K562 (cell line): ENCODE data around the gene GRHPR. TPM values are rescaled to one million over a fixed set of nuclear protein-coding genes. Genes with fewer than 3 reads are reported as not detected.

Experiments used
- ATAC-seq: fragments of 200-7000 bp; cut with Tn5 transposase; 3 replicates; pipeline ENCODE4 v1.9.1; 2020; ENCODE audit warnings: moderate library complexity
- BruUV-seq: library from RNA; stranded (reverse); fragments of 400-500 nt; replicated peaks from 2 replicates; lab custom pipeline; 2021; lab: Mats Ljungman, UMichigan
- CTCF ChIA-PET: fragments of 300-600 bp; formaldehyde crosslinking; extraction: SDS; loops from one replicate; lab custom pipeline; 2021; ENCODE audit warnings: low intra/inter-chr PET ratio; lab: Yijun Ruan, JAX
- POLR2A ChIA-PET: fragments of 300-600, 350-650 bp; sonication (Branson Sonifier 250); formaldehyde crosslinking; extraction: SDS; loops from one replicate; lab custom pipeline; 2021; ENCODE audit warnings: antibody characterized with exemption, inconsistent platforms; lab: Yijun Ruan, JAX
- DNase-seq, 4 experiments: peaks; one replicate each; pipeline versions ENCODE4 v3.0.0 to v3.0.0-alpha.2; 2011 to 2018; ENCODE audit warnings: low spot score in 3 of 4, mixed read lengths in 3 of 4; ENCODE audit errors: extremely low read depth in 1 of 4
- FAIRE-seq: peaks from 2 replicates; lab custom pipeline; 2011; peaks lifted over from hg19 to GRCh38; lab: Jason Lieb, UNC
- H2AFZ ChIP-seq: 2 replicates; pipeline ENCODE4 v1.6.0; 2011; ENCODE audit warnings: low read depth, low read length, control low read depth, inconsistent platforms
- H3K27ac ChIP-seq: fragments of 200-600 bp; 3 replicates; pipeline ENCODE4 v1.8.0; 2011; ENCODE audit warnings: low read depth, mild to moderate bottlenecking, control low read depth, inconsistent platforms, low read length, moderate library complexity, mixed read lengths; ENCODE audit errors: extremely low read depth
- H3K27me3 ChIP-seq, 2 experiments: fragments of 300-600 bp in 1 of 2; 2 replicates in 1 of 2; 3 replicates in 1 of 2; pipeline versions ENCODE4 v1.6.0 to v1.8.0; 2011; ENCODE audit warnings: inconsistent platforms in 2 of 2, low read length in 2 of 2, mild to moderate bottlenecking in 1 of 2, mixed read lengths in 1 of 2, moderate library complexity in 1 of 2; ENCODE audit not compliant: control insufficient read depth in 2 of 2, insufficient read depth in 2 of 2
- H3K36me3 ChIP-seq: fragments of 300-600 bp; 3 replicates; pipeline ENCODE4 v1.8.0; 2011; ENCODE audit warnings: mild to moderate bottlenecking, low read length, inconsistent platforms; ENCODE audit not compliant: control insufficient read depth, insufficient read depth
- H3K4me1 ChIP-seq, 2 experiments: fragments of 200-600 bp in 1 of 2; replicated peaks in 1 of 2; 2 replicates in 1 of 2; 3 replicates in 1 of 2; pipeline versions ENCODE4 v1.5.1 to v1.8.0; 2011; ENCODE audit warnings: inconsistent platforms in 2 of 2, low read length in 2 of 2, mild to moderate bottlenecking in 1 of 2, mixed read lengths in 1 of 2, moderate library complexity in 1 of 2; ENCODE audit not compliant: control insufficient read depth in 2 of 2, insufficient read depth in 2 of 2
- H3K4me2 ChIP-seq: 2 replicates; pipeline ENCODE4 v1.6.1; 2011; ENCODE audit warnings: low read length, control low read depth, inconsistent platforms, mixed read lengths; ENCODE audit not compliant: insufficient read depth
- H3K4me3 ChIP-seq: fragments of 200-600 bp; sonication (generic), shearing (Covaris generic); 2 replicates; pipeline ENCODE4 v1.5.1; 2016; ENCODE audit warnings: control low read depth, inconsistent platforms
- H3K79me2 ChIP-seq: fragments of 200-600 bp; 3 replicates; pipeline ENCODE4 v1.8.0; 2011; ENCODE audit warnings: low read length, inconsistent platforms; ENCODE audit not compliant: control insufficient read depth, insufficient read depth
- H3K9ac ChIP-seq, 2 experiments: 2 replicates each; pipeline versions ENCODE4 v1.6.0 to v1.6.1; 2011; ENCODE audit warnings: low read depth in 2 of 2, low read length in 2 of 2, control low read depth in 1 of 2, inconsistent platforms in 1 of 2, mild to moderate bottlenecking in 1 of 2, mixed read lengths in 1 of 2; ENCODE audit not compliant: insufficient read depth in 1 of 2
- H3K9me1 ChIP-seq: one replicate; pipeline ENCODE4 v1.6.0; 2011; ENCODE audit warnings: inconsistent platforms, mild to moderate bottlenecking, low read length, moderate library complexity; ENCODE audit not compliant: control insufficient read depth, insufficient read depth
- H3K9me3 ChIP-seq: replicated peaks from 2 replicates; pipeline ENCODE4 v1.5.1; 2011; ENCODE audit warnings: low read depth, low read length, inconsistent platforms; ENCODE audit not compliant: control insufficient read depth, insufficient read depth
- H4K20me1 ChIP-seq: replicated peaks from 2 replicates; pipeline ENCODE4 v1.6.1; 2011; ENCODE audit warnings: low read length, inconsistent platforms, mixed read lengths; ENCODE audit not compliant: control insufficient read depth, insufficient read depth
- ADNP ChIP-seq: fragments of 200-800 bp; sonication (Bioruptor generic); IDR thresholded peaks from 2 replicates; pipeline ENCODE4 v1.6.1; 2016; ENCODE audit warnings: missing genetic modification characterization, missing compliant biosample characterization
- ARID1B ChIP-seq: fragments of 450-650 bp; IDR thresholded peaks from 2 replicates; pipeline ENCODE4 v1.6.1; 2016; ENCODE audit warnings: antibody characterized with exemption, mild to moderate bottlenecking, inconsistent platforms
- BCOR ChIP-seq: fragments of 450-650 bp; IDR thresholded peaks from 2 replicates; pipeline ENCODE4 v1.6.1; 2016
- BRD4 ChIP-seq: fragments of 200-600 bp; sonication (generic); IDR thresholded peaks from 2 replicates; pipeline ENCODE4 v1.6.1; 2017; ENCODE audit warnings: inconsistent platforms
- CBFA2T2 ChIP-seq: fragments of 450-650 bp; conservative IDR thresholded peaks from 2 replicates; pipeline ENCODE4 v1.6.1; 2017; ENCODE audit warnings: mild to moderate bottlenecking
- CBFA2T3 ChIP-seq: fragments of 450-650 bp; IDR thresholded peaks from 2 replicates; pipeline ENCODE4 v1.6.1; 2017
- CBX3 ChIP-seq, 2 experiments: IDR thresholded peaks; 1 replicate in 1 of 2; 2 replicates in 1 of 2; pipeline ENCODE4 v1.6.1; 2012; ENCODE audit warnings: inconsistent platforms in 2 of 2, low read length in 2 of 2, borderline replicate concordance in 1 of 2, control low read depth in 1 of 2
- CCAR2 ChIP-seq: fragments of 200-400 bp; formaldehyde crosslinking; IDR thresholded peaks from 2 replicates; pipeline ENCODE4 v1.6.1; 2017; ENCODE audit warnings: mild to moderate bottlenecking, low read depth, low read length
- DPF2 ChIP-seq: fragments of 450-650 bp; IDR thresholded peaks from 2 replicates; pipeline ENCODE4 v1.6.1; 2016
- MTA1 ChIP-seq: fragments of 450-650 bp; IDR thresholded peaks from 2 replicates; pipeline ENCODE4 v1.6.1; 2017; ENCODE audit warnings: borderline replicate concordance
- MYNN ChIP-seq, 2 experiments: sonication (generic); formaldehyde crosslinking in 1 of 2; IDR thresholded peaks; 2 replicates each; pipeline versions ENCODE4 v1.5.0 to v1.6.1; 2016 to 2020; ENCODE audit warnings: antibody characterized with exemption in 1 of 2, missing genetic modification reagents in 1 of 2
- NCOR1 ChIP-seq: fragments of 450-650 bp; IDR thresholded peaks from 2 replicates; pipeline ENCODE4 v1.6.1; 2016; ENCODE audit warnings: mild to moderate bottlenecking, moderate library complexity
- NFE2L1 ChIP-seq: fragments of 450-650 bp; IDR thresholded peaks from 2 replicates; pipeline ENCODE4 v1.6.1; 2016; ENCODE audit warnings: missing genetic modification characterization, low read depth, mild to moderate bottlenecking, missing compliant biosample characterization, moderate library complexity, borderline replicate concordance
- NR4A1 ChIP-seq, 2 experiments: fragments of 250-450 bp in 1 of 2; fragments of 450-650 bp in 1 of 2; sonication (Bioruptor Pico) in 1 of 2; IDR thresholded peaks; 2 replicates each; pipeline versions ENCODE4 v1.4.0 to v1.6.1; 2016 to 2020; ENCODE audit warnings: mild to moderate bottlenecking in 2 of 2, missing compliant biosample characterization in 1 of 2, missing genetic modification characterization in 1 of 2, moderate library complexity in 1 of 2
- RBM15 ChIP-seq: fragments of 200-400 bp; formaldehyde crosslinking; IDR thresholded peaks from 2 replicates; pipeline ENCODE4 v1.6.1; 2018; ENCODE audit warnings: mild to moderate bottlenecking, low read length, moderate library complexity; ENCODE audit not compliant: insufficient read depth
- RBM25 ChIP-seq: fragments of 200-400 bp; formaldehyde crosslinking; IDR thresholded peaks from 2 replicates; pipeline ENCODE4 v1.6.1; 2018; ENCODE audit warnings: low read length, low read depth, moderate library complexity; ENCODE audit not compliant: severe bottlenecking
- SMAD4 ChIP-seq: fragments of 250-450 bp; sonication (Bioruptor Pico); conservative IDR thresholded peaks from 2 replicates; pipeline ENCODE4 v1.8.0; 2021; ENCODE audit warnings: inconsistent platforms, mild to moderate bottlenecking, moderate library complexity
- TCF3 ChIP-seq: sonication (generic); formaldehyde crosslinking; IDR thresholded peaks from 2 replicates; pipeline ENCODE4 v1.4.0; 2020; ENCODE audit warnings: mild to moderate bottlenecking, missing genetic modification reagents
- ZNF217 ChIP-seq: sonication (generic); formaldehyde crosslinking; IDR thresholded peaks from 2 replicates; pipeline ENCODE4 v1.8.0; 2022; ENCODE audit warnings: mild to moderate bottlenecking, missing genetic modification reagents
- ZNF384 ChIP-seq: IDR thresholded peaks from 2 replicates; pipeline ENCODE4 v1.6.1; 2012; ENCODE audit warnings: low read depth, low read length, improper control_type of control experiment
- WGBS: fragments of 100-300 bp; shearing (Covaris generic); methylation state at CpG from one replicate; pipeline ENCODE4 v1.1.6; 2016; ENCODE audit warnings: low coverage, mixed read lengths; ENCODE audit not compliant: insufficient coverage; ENCODE audit errors: missing lambda C conversion rate; 5-methylcytosine and 5-hydroxymethylcytosine counted together
- in situ Hi-C: fragments of 300-500 bp; cut with MboI; formaldehyde crosslinking; loops from 4 replicates; pipeline ENCODE4 v1.15.0; 2018; ENCODE audit warnings: inconsistent platforms, mixed read lengths
- intact Hi-C: fragments of 100-400 bp; cut with micrococcal nuclease; formaldehyde crosslinking; loops from 2 replicates; pipeline ENCODE4 v1.14.2; 2022
- polyA plus RNA-seq, 8 experiments: library from polyadenylated mRNA; depleted of rRNA in 4 of 8; stranded (reverse) in 5 of 8; unstranded in 3 of 8; fragments of >200 nt; fragmentation: Nextera tagmentation in 2 of 8; fragmentation: Illumina TruSeq in 1 of 8; extraction: Ambion mirVana in 2 of 8; extraction: Trizol in 1 of 8; gene quantifications; 2 replicates each; pipeline versions ENCODE4 v1.2.1 to v1.2.3, GENCODE V29; 2011 to 2014; ENCODE audit warnings: inconsistent platforms in 1 of 8, missing spikeins in 1 of 8
- total RNA-seq, 7 experiments: library from RNA; depleted of rRNA in 6 of 7; stranded (reverse); fragments of >200 nt in 6 of 7; fragmentation: Illumina TruSeq in 2 of 7; extraction: Trizol in 2 of 7; gene quantifications; 2 replicates each; pipeline versions ENCODE4 v1.2.1 to v1.2.3, GENCODE V29; 2011 to 2021; ENCODE audit warnings: low replicate concordance in 1 of 7
- TF ChIP-seq, protein P1 (sequence below): fragments of 200-800 bp; sonication (Bioruptor generic); IDR thresholded peaks from 2 replicates; pipeline ENCODE4 v1.6.1; 2017; ENCODE audit warnings: missing genetic modification characterization, missing compliant biosample characterization

Gene GRHPR
- total and polyA plus RNA-seq, 9 of the 15 experiments (the other 6 are each of a cell fraction or from before 2014, with no cell fraction given), result 38.9 to 144 (median 120) TPM

DNA sequence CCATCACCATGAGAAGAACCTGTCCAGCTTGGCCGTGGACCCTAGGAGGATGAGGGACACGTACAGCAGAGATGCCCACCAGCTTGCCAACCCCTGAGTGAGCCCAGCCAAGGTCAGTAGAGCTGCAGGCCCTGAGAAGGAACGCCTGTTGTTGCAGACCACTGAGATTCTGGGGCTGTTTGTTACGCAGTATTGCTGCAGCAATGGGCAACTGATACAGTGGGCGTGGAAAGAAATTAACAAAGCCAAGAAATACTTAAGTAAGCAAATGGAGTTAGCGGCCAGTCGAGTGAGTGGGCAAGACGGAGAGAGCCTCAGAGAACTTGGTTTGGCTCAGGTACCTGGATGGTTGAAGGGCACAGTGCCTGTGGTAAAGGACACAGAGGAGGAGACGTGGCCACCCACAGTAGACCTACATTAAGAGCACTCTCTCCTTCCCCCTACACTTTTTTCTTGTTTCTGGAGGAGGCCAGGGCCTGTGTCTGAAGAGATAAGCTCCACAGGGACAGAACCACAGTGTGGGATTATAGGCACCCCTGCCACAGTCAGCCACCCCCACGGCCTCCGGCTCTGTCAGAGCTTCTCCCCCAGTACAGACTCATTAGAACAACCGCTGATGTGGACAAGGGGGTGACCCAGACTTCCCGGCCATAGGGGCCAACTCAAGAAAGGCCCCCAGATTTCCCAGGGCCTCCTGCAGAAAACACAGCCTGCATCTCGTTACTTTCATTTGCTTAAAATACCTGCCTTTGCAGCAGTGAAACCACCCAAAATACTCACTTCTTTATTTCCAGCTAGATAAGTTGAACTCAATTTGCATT lies 40.1 kb upstream of the GRHPR start:
- Histone ChIP-seq H3K36me3 (no peaks in the 10 kb centered on the region), H3K9ac (0 out of 4 replicates have a peak overlapping the region, but pooled peaks of 1 of the 2 experiments have one; percentile 9), H4K20me1 (no peaks in the 10 kb centered on the region), H3K27me3 (peaks cover 3 to 11% of the 10 kb centered on the region in 2 experiments; a peak in 3 of 5 replicates), H3K4me2 (peak overlapping the region; percentile 22; the same call in 1 of the 2 replicates), H3K4me1 (peaks cover 11 to 12% of the 10 kb centered on the region in 2 experiments; a peak in 4 of 5 replicates), H3K4me3 (no peak overlapping the region), H2AFZ (peak overlapping the region; percentile 29), H3K27ac (peak overlapping the region; percentile 44; the same call in 1 of the 3 replicates), H3K79me2 (no peaks in the 10 kb centered on the region), H3K9me3 (peaks cover 8% of the 10 kb centered on the region), H3K9me1 (peaks cover 3% of the 10 kb centered on the region)
- intact Hi-C loops (loop anchor here (10.0 kb wide), 1 partner anchor 188 kb away; no protein-coding TSS in a partner anchor), in situ Hi-C loops (no loop called here)
- BruUV-seq, result no TSS peak
- DNase-seq, result peak in 3 of 4 experiments; percentile 41 to 82 (median 79)
- peak; percentile 44 for FAIRE-seq
- ChIA-PET POLR2A (interaction anchor here (0.6 to 2.1 kb wide), 3 partner anchors 10 to 522 kb away, joined by 3 to 5 read pairs (median 3); no protein-coding TSS in a partner anchor), CTCF (interaction anchor here (0.6 kb wide), 1 partner anchor 391 kb away, joined by 4 read pairs; no protein-coding TSS in a partner anchor)
- peak; percentile 81 for ATAC-seq
- WGBS, result 20% methylated on average over 14 of the region's 14 CpGs
- no peak for TF ChIP-seq RBM15
- TF ChIP-seq CCAR2, result no peak
- TF ChIP-seq BRD4, result no peak
- peak; percentile 62; the same call in 1 of the 2 replicates for TF ChIP-seq DPF2
- peak; percentile 26; the same call in 1 of the 2 replicates for TF ChIP-seq MYNN (IDR thresholded peaks at IDR 0.05)
- TF ChIP-seq MYNN (CRISPR knock-in tag; IDR thresholded peaks at IDR 0.05), result no peak
- TF ChIP-seq RBM25, result peak; percentile 81
- TF ChIP-seq NFE2L1 (tag), result no peak
- peak; percentile 62 for TF ChIP-seq NCOR1
- peak; percentile 77 for TF ChIP-seq ARID1B
- no peak for TF ChIP-seq NR4A1 (CRISPR knock-in tag; IDR thresholded peaks at IDR 0.05)
- no peak for TF ChIP-seq NR4A1 (tag; IDR thresholded peaks at IDR 0.05)
- peak; percentile 73 for TF ChIP-seq ZNF384
- peak; percentile 81 for TF ChIP-seq CBFA2T3
- TF ChIP-seq SMAD4 (CRISPR knock-in tag), result 0 out of 2 replicates have a peak, but pooled peaks have one; percentile 32
- TF ChIP-seq MTA1, result no peak
- TF ChIP-seq TCF3 (CRISPR knock-in tag), result peak; percentile 76
- TF ChIP-seq CBX3 (IDR thresholded peaks at IDR 0.05; ENCODE audit: borderline replicate concordance in 1 of 2, low read length in 2 of 2), result peak; percentile 55 to 93
- peak; percentile 64 for TF ChIP-seq CBFA2T2
- TF ChIP-seq ADNP (tag), result peak; percentile 33; the same call in 1 of the 2 replicates
- TF ChIP-seq, protein P1, sequence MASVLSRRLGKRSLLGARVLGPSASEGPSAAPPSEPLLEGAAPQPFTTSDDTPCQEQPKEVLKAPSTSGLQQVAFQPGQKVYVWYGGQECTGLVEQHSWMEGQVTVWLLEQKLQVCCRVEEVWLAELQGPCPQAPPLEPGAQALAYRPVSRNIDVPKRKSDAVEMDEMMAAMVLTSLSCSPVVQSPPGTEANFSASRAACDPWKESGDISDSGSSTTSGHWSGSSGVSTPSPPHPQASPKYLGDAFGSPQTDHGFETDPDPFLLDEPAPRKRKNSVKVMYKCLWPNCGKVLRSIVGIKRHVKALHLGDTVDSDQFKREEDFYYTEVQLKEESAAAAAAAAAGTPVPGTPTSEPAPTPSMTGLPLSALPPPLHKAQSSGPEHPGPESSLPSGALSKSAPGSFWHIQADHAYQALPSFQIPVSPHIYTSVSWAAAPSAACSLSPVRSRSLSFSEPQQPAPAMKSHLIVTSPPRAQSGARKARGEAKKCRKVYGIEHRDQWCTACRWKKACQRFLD (CRISPR knock-in tag), result peak; percentile 35; the same call in 1 of the 2 replicates
- TF ChIP-seq ZNF217 (CRISPR knock-in tag), result no peak
- TF ChIP-seq BCOR, result peak; percentile 90
